ENCODE results near the gene PRKAG2. TPM values are rescaled to one million over a fixed set of nuclear protein-coding genes. Genes with fewer than 3 reads are reported as not detected.
A peak's percentile ranks its signal among the peaks of the same experiment; 100 is the strongest.

The PRKAG2 gene
- total RNA-seq, 1 donor from 2014 or later = 20.8 TPM

DNA sequence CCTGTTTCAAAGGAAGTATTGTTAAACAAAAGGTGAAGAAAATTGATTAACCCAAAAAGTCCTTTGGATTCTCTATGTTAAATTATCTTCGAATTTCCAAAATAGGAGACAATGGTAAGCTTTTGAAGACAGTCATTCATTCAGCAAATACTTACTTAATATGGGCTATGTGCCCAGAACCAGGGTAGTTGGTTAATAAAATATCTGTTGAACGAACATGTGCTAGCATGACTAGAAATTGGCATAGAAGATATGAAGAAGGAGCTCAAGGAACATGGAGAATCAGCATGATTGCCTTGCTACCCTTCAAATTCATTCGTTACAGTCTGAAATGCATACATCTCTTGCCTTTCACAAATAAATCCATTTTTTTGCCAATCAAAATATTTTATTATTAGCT is 234.2 kb downstream of the PRKAG2 start:
- H3K4me3 ChIP-seq (ENCODE audit: low read depth, low read length) = no peak overlapping the region
- no peak for DNase-seq (ENCODE audit: low read depth)
- TF ChIP-seq, protein P1, sequence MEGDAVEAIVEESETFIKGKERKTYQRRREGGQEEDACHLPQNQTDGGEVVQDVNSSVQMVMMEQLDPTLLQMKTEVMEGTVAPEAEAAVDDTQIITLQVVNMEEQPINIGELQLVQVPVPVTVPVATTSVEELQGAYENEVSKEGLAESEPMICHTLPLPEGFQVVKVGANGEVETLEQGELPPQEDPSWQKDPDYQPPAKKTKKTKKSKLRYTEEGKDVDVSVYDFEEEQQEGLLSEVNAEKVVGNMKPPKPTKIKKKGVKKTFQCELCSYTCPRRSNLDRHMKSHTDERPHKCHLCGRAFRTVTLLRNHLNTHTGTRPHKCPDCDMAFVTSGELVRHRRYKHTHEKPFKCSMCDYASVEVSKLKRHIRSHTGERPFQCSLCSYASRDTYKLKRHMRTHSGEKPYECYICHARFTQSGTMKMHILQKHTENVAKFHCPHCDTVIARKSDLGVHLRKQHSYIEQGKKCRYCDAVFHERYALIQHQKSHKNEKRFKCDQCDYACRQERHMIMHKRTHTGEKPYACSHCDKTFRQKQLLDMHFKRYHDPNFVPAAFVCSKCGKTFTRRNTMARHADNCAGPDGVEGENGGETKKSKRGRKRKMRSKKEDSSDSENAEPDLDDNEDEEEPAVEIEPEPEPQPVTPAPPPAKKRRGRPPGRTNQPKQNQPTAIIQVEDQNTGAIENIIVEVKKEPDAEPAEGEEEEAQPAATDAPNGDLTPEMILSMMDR (conservative IDR thresholded peaks at IDR 0.05; ENCODE audit: low read depth, low read length) = no peak

DNA sequence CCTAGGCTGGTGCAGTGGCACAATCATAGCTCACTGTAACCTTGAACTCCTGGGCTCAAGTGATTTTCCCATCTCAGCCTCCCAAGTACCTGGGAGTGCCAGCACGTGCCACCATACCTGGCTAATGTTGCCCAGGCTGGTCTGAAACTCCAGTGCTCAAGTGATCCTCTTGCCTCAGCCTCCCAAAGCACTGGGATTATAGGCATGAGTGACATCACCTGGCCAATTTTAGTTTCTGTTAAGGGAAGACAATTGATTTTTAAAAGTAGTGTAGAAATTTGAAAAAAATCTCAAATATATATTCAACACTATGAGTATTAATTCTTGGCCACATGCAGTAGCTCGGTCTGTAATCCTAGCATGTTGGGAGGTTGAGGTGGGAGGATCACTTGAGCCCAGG is 235.3 kb downstream of the PRKAG2 start:
- DNase-seq (ENCODE audit: low read depth) = no peak

DNA sequence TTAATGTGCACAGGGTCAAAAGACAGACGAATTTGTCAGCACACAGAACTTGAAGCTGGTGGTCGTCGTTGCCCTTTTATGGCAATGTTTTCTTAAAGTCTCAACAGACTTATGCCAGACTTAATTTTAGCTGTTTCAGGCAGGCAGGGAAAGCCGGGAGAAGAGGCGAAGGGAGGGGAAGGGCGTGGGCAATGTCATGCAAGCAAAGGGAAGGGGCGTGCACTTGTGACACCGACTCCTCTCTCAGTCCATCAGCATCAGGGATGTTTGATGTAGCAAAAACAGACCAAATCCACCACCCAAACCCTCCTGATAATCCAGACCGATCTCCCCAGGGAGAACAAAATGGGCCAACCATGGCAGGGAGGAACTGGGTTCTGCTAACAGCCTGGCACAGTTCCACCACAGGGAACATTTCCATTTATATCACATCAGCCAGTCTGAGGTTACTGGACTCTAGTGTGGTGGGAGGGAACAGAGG is 239.1 kb downstream of the PRKAG2 start:
- TF ChIP-seq, protein P1 (conservative IDR thresholded peaks at IDR 0.05; ENCODE audit: low read depth, low read length) = no peak
- DNase-seq (ENCODE audit: low read depth) = no peak

More for the DNA sequence above, 235.3 kb downstream of the PRKAG2 start:
- H3K4me3 ChIP-seq (ENCODE audit: low read depth, low read length) = no peak overlapping the region
- TF ChIP-seq, protein P1 (conservative IDR thresholded peaks at IDR 0.05; ENCODE audit: low read depth, low read length) = no peak

DNA sequence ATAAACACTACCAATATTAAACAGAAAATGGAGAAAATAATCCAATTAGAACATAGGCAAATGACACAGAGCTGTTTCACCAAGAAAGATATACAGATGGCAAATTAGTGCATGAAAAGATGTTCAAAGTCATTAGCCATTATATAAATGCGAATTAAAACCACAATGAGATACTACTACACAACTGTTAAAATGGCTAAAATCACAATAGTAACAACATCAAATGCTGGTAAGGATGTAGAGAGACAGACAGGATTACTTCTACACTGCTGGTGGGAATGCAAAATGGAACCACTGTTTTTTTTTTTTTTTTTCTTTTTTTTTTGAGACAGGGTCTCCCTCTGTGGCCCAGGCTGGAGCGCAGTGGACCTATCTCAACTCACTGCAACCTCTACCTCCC is 242.3 kb downstream of the PRKAG2 start:
- DNase-seq (ENCODE audit: low read depth) = no peak
- no peak overlapping the region for H3K4me3 ChIP-seq (ENCODE audit: low read depth, low read length)
- TF ChIP-seq, protein P1 (conservative IDR thresholded peaks at IDR 0.05; ENCODE audit: low read depth, low read length) = no peak

More for the DNA sequence above, 239.1 kb downstream of the PRKAG2 start:
- no peak overlapping the region for H3K4me3 ChIP-seq (ENCODE audit: low read depth, low read length)

DNA sequence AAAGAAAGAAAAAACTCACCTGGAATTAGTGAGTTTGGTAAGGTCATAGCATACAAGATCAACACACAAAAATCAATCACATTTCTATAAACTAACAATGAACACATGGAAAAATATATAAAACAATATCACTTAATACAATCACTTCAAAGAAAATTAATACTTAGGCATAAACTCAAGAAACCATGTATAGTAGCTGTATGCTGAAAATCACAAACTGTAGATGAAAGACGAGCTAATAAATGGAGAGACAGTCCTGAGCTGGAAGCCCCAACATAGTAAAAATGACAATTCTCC is 243.5 kb downstream of the PRKAG2 start:
- DNase-seq (ENCODE audit: low read depth) = no peak
- H3K4me3 ChIP-seq (ENCODE audit: low read depth, low read length) = no peak overlapping the region
- TF ChIP-seq, protein P1 (conservative IDR thresholded peaks at IDR 0.05; ENCODE audit: low read depth, low read length) = no peak

DNA sequence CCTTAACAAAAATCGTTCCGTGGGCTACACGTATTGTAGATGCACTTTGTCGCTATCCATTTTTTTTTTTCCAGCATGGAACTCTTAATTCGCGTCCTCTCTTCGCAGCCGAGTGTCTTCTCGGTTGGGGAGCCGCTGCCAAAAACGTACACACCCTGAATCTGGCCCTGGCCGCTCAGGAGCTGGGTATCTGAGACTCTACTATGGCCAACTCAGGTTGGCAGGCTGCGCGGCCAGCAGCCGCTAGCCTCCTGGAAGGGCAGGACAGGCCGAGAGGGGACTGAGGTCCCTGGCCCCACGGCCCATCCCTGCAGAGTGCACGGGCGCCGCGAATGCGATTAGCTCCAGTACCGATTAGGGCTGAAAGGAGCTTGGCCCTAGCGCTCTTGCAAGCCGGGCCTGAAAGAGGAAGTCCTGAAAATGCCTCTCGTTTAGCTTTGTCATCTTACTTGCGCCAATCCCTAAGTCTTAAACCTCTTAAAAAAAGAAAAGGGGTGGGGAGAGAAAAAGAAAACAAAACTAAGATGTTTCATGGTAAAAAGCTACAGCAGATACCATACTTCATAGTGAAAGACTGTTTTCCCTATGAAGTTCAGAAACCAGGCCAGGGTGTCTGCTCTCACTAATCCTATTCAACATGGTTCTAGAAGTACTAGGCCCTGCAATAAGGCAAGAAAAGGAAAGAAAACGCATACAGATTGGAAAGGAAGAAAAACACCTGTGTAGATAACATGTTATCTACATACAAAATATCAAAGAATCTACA is 244.0 kb downstream of the PRKAG2 start:
- TF ChIP-seq, protein P1 (conservative IDR thresholded peaks at IDR 0.05; ENCODE audit: low read depth, low read length) = no peak
- DNase-seq (ENCODE audit: low read depth) = no peak
- peak overlapping the region; percentile 42 for H3K4me3 ChIP-seq (ENCODE audit: low read depth, low read length)

Measured in epithelial cell of proximal tubule (primary cell).